DMS153 treated with DMSO at 0.1 percent for 48 hours (cell line): ENCODE results near the gene SLK.

Source experiments
- DNase-seq: peaks from one replicate; lab custom pipeline; 2025; ENCODE audit not compliant: unreplicated experiment; lab: John Stamatoyannopoulos, UW

Gene SLK

GRCh38 chr10:103990121-103990520 lies 23.2 kb downstream of the SLK start:
- no peak for DNase-seq

GRCh38 chr10:103990531-103990930 lies 23.6 kb downstream of the SLK start:
- DNase-seq: no peak

GRCh38 chr10:103991393-103992128 lies 24.6 kb downstream of the SLK start:
- no peak for DNase-seq

- no peak for DNase-seq
These were observed 28.2 kb downstream of the SLK start for GRCh38 chr10:103995134-103995533.

DNA sequence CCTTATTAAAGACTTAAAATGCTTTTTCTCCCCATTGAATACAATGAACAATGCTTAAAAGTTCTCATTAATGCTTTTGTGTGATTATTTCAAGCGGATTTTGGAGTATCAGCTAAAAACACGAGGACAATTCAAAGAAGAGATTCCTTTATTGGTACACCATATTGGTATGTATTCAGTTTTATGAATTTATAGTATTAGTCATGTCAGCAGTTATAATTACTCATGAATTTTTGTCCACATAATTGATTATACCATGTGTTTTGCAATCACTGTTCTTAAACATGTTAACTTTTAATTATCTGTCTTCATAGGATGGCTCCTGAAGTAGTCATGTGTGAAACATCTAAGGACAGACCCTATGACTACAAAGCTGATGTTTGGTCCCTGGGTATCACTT lies 31.9 kb downstream of the SLK start:
- DNase-seq: no peak

DNA sequence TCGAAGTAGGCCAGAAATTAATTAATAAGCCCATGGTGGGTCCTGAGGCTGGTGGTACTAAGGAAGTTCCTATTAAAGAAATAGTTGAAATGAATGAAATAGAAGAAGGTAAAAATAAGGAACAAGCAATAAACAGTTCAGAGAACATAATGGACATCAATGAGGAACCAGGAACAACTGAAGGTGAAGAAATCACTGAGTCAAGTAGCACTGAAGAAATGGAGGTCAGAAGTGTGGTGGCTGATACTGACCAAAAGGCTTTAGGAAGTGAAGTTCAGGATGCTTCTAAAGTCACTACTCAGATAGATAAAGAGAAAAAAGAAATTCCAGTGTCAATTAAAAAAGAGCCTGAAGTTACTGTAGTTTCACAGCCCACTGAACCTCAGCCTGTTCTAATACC lies 36.0 kb downstream of the SLK start:
- DNase-seq: no peak

GRCh38 chr10:104005172-104005863 lies 38.4 kb downstream of the SLK start:
- no peak for DNase-seq

GRCh38 chr10:104011904-104012303 lies 45.0 kb downstream of the SLK start:
- no peak for DNase-seq

DNA sequence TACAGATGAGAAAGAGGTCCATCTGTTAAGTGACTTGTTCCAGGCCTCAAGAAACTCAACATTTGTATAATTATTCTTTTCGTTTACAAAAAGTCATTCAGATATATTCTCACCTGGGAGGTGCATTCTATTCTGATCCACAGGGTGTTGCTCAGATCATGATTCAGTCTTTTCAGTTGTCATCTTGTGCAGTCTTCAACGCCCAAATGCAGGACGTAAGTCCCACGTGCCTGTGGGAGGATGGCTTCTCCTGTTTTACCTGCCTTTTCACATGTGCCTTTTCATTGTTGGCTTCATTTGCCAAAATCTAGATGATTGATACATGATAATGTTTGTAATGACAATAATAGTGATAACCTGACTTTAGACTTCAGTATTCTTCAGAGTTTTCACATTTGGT lies 46.5 kb downstream of the SLK start:
- DNase-seq: no peak

GRCh38 chr10:104014176-104014575 lies 47.2 kb downstream of the SLK start:
- DNase-seq: no peak

DNA sequence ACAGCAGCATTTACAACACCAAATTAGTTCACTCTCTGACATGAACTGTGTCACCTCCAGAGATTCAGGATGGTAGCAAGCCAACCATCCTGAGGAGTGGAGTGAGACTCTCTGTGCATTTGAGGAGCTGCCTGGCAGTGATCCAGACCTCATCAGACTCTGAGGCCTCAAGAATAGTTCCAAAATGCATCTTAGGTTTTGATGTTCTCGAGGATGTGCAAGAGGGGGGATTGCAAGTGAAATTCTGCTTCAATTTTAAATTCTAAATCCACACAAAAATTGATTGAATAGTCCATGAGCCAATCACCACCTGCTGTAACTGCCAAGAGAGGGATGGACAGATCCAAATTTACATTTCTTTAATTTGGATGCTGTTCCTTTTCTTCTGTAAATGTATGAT lies 49.7 kb downstream of the SLK start:
- no peak for DNase-seq

DNA sequence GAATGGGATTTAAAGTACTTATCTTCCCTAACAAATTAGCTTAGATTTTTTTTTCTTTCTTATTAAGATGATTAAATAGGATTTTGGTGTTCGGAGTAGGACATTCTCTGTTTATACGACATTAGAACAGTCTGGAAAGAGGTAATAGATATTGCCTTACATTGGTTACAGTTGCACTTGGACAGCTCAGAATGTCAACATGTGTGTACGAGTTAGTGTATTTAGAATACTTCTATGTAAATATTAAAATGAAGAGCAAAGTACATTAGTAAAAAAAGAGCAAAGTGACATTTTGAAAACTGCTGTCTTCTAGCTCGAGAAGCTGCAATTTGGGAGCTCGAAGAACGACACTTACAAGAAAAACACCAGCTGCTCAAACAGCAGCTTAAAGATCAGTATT lies 51.5 kb downstream of the SLK start:
- DNase-seq: no peak

DNA sequence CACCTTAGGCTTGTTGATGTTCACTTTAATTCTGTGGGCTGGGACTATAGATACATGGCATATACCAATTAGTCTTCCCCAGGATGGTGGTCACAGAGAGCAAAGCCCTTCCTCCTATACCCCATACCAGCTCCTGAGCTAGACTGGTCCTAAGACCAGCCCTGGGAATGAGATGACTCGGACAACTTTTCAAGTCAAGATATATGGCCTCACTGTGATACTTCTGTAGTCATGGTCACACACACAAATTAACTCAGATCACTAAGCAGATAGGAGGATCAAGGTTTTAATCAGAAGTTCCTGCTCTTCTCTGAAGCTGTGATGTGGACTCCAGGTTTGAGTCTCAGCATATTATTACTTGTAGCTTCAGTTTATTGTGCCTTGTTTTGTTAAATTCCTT lies 53.1 kb downstream of the SLK start:
- no peak for DNase-seq

GRCh38 chr10:104021246-104021645 lies 54.3 kb downstream of the SLK start:
- DNase-seq: no peak

- no peak for DNase-seq
These were observed 55.1 kb downstream of the SLK start for GRCh38 chr10:104022026-104022425.

GRCh38 chr10:104025524-104025923 lies 58.6 kb downstream of the SLK start:
- no peak for DNase-seq

DNA sequence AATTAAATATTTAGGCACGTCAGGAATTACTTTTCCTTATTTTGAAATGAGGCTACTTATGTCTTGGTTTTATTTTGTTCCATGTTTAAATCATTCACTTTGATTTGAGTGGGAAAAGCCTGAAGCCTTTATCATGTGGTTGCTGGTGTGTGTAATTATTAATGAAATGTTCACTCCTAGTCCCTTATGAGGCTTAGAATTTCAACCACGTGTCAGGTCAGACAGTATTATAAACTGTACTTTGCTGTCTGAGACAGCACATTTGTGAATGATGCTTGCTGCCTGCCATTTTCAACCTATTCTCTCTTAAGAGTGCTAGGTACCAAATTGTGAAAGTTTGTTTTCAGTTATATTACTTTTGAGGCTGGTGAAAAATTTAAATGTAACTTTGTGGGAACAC lies 59.8 kb downstream of the SLK start:
- DNase-seq: no peak

- DNase-seq: no peak
These were observed 61.2 kb downstream of the SLK start for GRCh38 chr10:104028146-104028545.

DNA sequence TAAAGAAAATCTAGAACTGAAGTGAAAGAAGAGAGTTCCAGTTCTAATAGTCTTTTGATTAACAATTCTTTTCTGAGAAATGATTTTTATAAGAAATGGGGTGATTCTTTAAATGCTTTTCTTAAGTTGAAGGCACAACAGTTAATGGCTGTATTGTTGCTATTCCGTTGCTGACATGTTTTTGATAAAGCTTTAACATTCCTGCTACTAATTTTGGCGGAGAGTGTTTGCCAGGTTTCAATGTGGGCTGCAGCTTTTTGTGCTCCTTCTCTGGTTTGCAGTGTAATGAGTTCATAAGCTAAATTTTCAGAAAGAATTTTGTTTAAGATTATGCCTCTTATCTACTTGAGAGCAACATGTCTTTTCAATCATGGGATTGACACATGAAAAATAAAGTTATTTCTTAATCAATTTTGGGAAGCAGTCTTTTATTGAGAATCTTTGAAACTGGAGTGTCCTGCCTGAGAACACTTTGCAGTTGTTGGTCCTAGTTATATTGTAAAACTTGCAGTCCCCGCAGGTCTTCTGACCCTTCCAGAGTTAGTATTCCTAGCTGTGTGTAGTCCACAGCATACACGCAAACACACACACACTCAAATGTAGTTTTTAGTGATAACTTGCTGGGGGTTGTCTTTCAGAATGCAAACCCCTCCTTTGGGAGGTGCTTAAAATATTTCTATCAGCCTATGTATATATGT lies 62.0 kb downstream of the SLK start:
- DNase-seq: no peak

GRCh38 chr10:104029521-104029860 lies 62.6 kb downstream of the SLK start:
- DNase-seq: no peak

GRCh38 chr10:104031631-104032030 lies 64.7 kb downstream of the SLK start:
- no peak for DNase-seq

GRCh38 chr10:104032144-104032775 lies 65.3 kb downstream of the SLK start:
- DNase-seq: no peak
